CD4-positive, alpha-beta T cell (primary cell): ENCODE data around the gene VPS13D. TPM values are rescaled to one million over a fixed set of nuclear protein-coding genes. Genes with fewer than 3 reads are reported as not detected.

Experiments
- ATAC-seq: fragments of 200-7000 bp; cut with Tn5 transposase; one replicate; pipeline ENCODE4 v1.10.0; 2022; ENCODE audit warnings: mild to moderate bottlenecking; ENCODE audit not compliant: poor library complexity
- CTCF ChIA-PET: fragments of 350-600 bp; sonication (Branson Sonifier 250); formaldehyde crosslinking; loops from one replicate; lab custom pipeline; 2021; ENCODE audit warnings: antibody characterized with exemption, inconsistent platforms; lab: Charles Lee
- POLR2A ChIA-PET: fragments of 350-600 bp; sonication (Branson Sonifier 250); formaldehyde crosslinking; loops from one replicate; lab custom pipeline; 2021; ENCODE audit warnings: antibody characterized with exemption, inconsistent platforms; lab: Charles Lee
- DNase-seq, 14 experiments: peaks; one replicate each; pipeline ENCODE4 v3.0.0-alpha.2; 2013 to 2020; ENCODE audit warnings: mixed read lengths in 2 of 14
- H3K27ac ChIP-seq, 2 donors: one replicate each; pipeline versions ENCODE4 v1.5.1 to v1.7.0; 2013; ENCODE audit warnings: low read length in 2 of 2, low read depth in 1 of 2, mild to moderate bottlenecking in 1 of 2
- H3K27me3 ChIP-seq, 2 experiments: 1 replicate in 1 of 2; 2 replicates in 1 of 2; pipeline versions ENCODE4 v1.6.1 to v1.7.0; 2013; ENCODE audit warnings: low read length in 2 of 2, control low read depth in 1 of 2, mild to moderate bottlenecking in 1 of 2, moderate library complexity in 1 of 2; ENCODE audit not compliant: insufficient read depth in 2 of 2, control insufficient read depth in 1 of 2
- H3K36me3 ChIP-seq: one replicate; pipeline ENCODE4 v1.6.1; 2013; ENCODE audit warnings: low read length, control low read depth; ENCODE audit not compliant: insufficient read depth
- H3K4me1 ChIP-seq: one replicate; pipeline ENCODE4 v1.6.1; 2013; ENCODE audit warnings: low read length, control low read depth; ENCODE audit not compliant: insufficient read depth
- H3K4me3 ChIP-seq: one replicate; pipeline ENCODE4 v1.5.1; 2013; ENCODE audit warnings: mild to moderate bottlenecking, low read length, moderate library complexity
- H3K9me3 ChIP-seq, 2 experiments: 1 replicate in 1 of 2; 2 replicates in 1 of 2; pipeline versions ENCODE4 v1.6.1 to v1.7.0; 2013; ENCODE audit warnings: low read length in 2 of 2, mild to moderate bottlenecking in 2 of 2, control low read depth in 1 of 2, moderate library complexity in 1 of 2; ENCODE audit not compliant: control insufficient read depth in 1 of 2, insufficient read depth in 1 of 2
- H3K27ac Mint-ChIP-seq: one replicate; pipeline ENCODE4 v1.8.0; 2020; ENCODE audit warnings: mixed read lengths
- H3K27me3 Mint-ChIP-seq: one replicate; pipeline ENCODE4 v1.8.0; 2021; ENCODE audit warnings: mixed read lengths
- H3K36me3 Mint-ChIP-seq: one replicate; pipeline ENCODE4 v1.8.0; 2021; ENCODE audit warnings: low read depth, mixed read lengths
- H3K4me1 Mint-ChIP-seq: one replicate; pipeline ENCODE4 v1.8.0; 2021; ENCODE audit warnings: low read depth, mixed read lengths
- H3K4me3 Mint-ChIP-seq: one replicate; pipeline ENCODE4 v1.8.0; 2020; ENCODE audit warnings: mild to moderate bottlenecking, mixed read lengths
- H3K9me3 Mint-ChIP-seq: one replicate; pipeline ENCODE4 v1.8.0; 2020; ENCODE audit warnings: mixed read lengths
- CTCF ChIP-seq: fragments of 200-600 bp; IDR thresholded peaks from one replicate; pipeline ENCODE4 v1.8.0; 2022; ENCODE audit warnings: antibody characterized with exemption, mild to moderate bottlenecking
- intact Hi-C, 2 experiments: fragments of 100-400 bp; cut with DNase I in 1 of 2; cut with micrococcal nuclease in 1 of 2; formaldehyde crosslinking; loops; one replicate each; pipeline versions ENCODE4 v1.15.1 to v1.9.0; 2023 to 2025; cut with DNase I, micrococcal nuclease
- total RNA-seq, 174 experiments: library from RNA in 2 of 174; stranded (reverse) in 2 of 174; gene quantifications; one replicate each; pipeline ENCODE4 v1.2.3 and lab custom pipeline; 2021 to 2026

Gene VPS13D
- total RNA-seq, 2 experiments from 2014 or later = 63.0 to 67.3 TPM

- ChIA-PET CTCF (interaction anchor here (1.0 kb wide), 1 partner anchor 64 kb away, joined by 4 read pairs; no protein-coding TSS in a partner anchor), POLR2A (interaction anchor here (1.0 to 2.3 kb wide), 2 partner anchors 11 to 21 kb away, joined by 4 to 8 read pairs; no protein-coding TSS in a partner anchor)
- Mint-ChIP-seq H3K27me3 (no peaks in the 10 kb centered on the region), H3K9me3 (no peaks in the 10 kb centered on the region), H3K4me3 (no peak overlapping the region), H3K36me3 (peaks cover 57% of the 10 kb centered on the region), H3K27ac (peak overlapping the region; percentile 43), H3K4me1 (peaks cover 19% of the 10 kb centered on the region)
- Histone ChIP-seq H3K4me3 (no peak overlapping the region), H3K27me3 (no peaks in the 10 kb centered on the region), H3K36me3 (peaks cover 75% of the 10 kb centered on the region), H3K27ac (peak overlapping the region in 1 of 2 donors; percentile 22), H3K4me1 (peaks cover 73% of the 10 kb centered on the region), H3K9me3 (no peaks in the 10 kb centered on the region)
- intact Hi-C loops = no loop called here
- ATAC-seq (no peak), DNase-seq (no peak)
- no peak for TF ChIP-seq CTCF
Measured at GRCh38 chr1:12188657-12189327, 41.0 kb upstream of the VPS13D start.

- peak overlapping the region in 1 of 2 donors; percentile 22 for H3K27ac ChIP-seq
- CTCF ChIA-PET = no interaction called here
- H3K4me3 Mint-ChIP-seq = no peak overlapping the region
- H3K4me1 ChIP-seq = peaks cover 67% of the 10 kb centered on the region
- ATAC-seq = no peak
- POLR2A ChIA-PET = interaction anchor here (2.3 kb wide), 1 partner anchor 12 kb away, joined by 8 read pairs; no protein-coding TSS in a partner anchor
- H3K27me3 Mint-ChIP-seq = no peaks in the 10 kb centered on the region
- peaks cover 80% of the 10 kb centered on the region for H3K36me3 ChIP-seq
- H3K27me3 ChIP-seq = no peaks in the 10 kb centered on the region
- no peaks in the 10 kb centered on the region for H3K9me3 Mint-ChIP-seq
- H3K4me1 Mint-ChIP-seq = peaks cover 18% of the 10 kb centered on the region
- DNase-seq = no peak
- peaks cover 62% of the 10 kb centered on the region for H3K36me3 Mint-ChIP-seq
- intact Hi-C loops = no loop called here
- no peak for TF ChIP-seq CTCF
- peak overlapping the region; percentile 43 for H3K27ac Mint-ChIP-seq
- H3K9me3 ChIP-seq = no peaks in the 10 kb centered on the region
- H3K4me3 ChIP-seq = no peak overlapping the region
Measured at GRCh38 chr1:12189328-12189682, 40.5 kb upstream of the VPS13D start.

- Mint-ChIP-seq H3K9me3 (no peaks in the 10 kb centered on the region), H3K27ac (no peak overlapping the region), H3K27me3 (no peaks in the 10 kb centered on the region), H3K36me3 (peaks cover 77% of the 10 kb centered on the region), H3K4me1 (peaks cover 17% of the 10 kb centered on the region), H3K4me3 (no peak overlapping the region)
- Histone ChIP-seq H3K36me3 (peaks cover 93% of the 10 kb centered on the region), H3K9me3 (no peaks in the 10 kb centered on the region), H3K27me3 (no peaks in the 10 kb centered on the region), H3K4me1 (peaks cover 52% of the 10 kb centered on the region), H3K27ac (no peak overlapping the region), H3K4me3 (no peak overlapping the region)
- intact Hi-C loops = no loop called here
- CTCF ChIA-PET = interaction anchor here (1.1 kb wide), 1 partner anchor 12 kb away, joined by 3 read pairs; no protein-coding TSS in a partner anchor
- POLR2A ChIA-PET = interaction anchor here (0.9 to 1.4 kb wide), 4 partner anchors 24 to 67 kb away, joined by 3 to 5 read pairs (median 4); partner anchors contain the start of gene TNFRSF1B
- ATAC-seq (no peak), DNase-seq (no peak)
- no peak for TF ChIP-seq CTCF
Measured at GRCh38 chr1:12191242-12192032, 38.4 kb upstream of the VPS13D start.
